ENCODE results near the gene ATP5MC2. TPM values are rescaled to one million over a fixed set of nuclear protein-coding genes. Genes with fewer than 3 reads are reported as not detected.

ATP5MC2 gene
- total RNA-seq, 1 donor from 2014 or later = 110 TPM

Other genes with a start within 250 kb of the ATP5MC2 start
- gene PRR13, start 234.3 kb downstream of the ATP5MC2 start, total RNA-seq = 14.2 and 15.8 TPM in 2 replicates
- gene PCBP2, start 224.0 kb downstream of the ATP5MC2 start, total RNA-seq = 293 and 482 TPM in 2 replicates
- gene MAP3K12, start 176.6 kb downstream of the ATP5MC2 start, total RNA-seq = 5.2 and 5.5 TPM in 2 replicates
- gene TARBP2, start 174.8 kb downstream of the ATP5MC2 start, total RNA-seq = 41.2 and 41.6 TPM in 2 replicates
- not detected in 2 replicates for gene NPFF, start 168.6 kb downstream of the ATP5MC2 start, total RNA-seq
- 8.6 and 10.2 TPM in 2 replicates for gene ATF7, start 49.7 kb downstream of the ATP5MC2 start, total RNA-seq
- 44.9 and 72.6 TPM in 2 replicates for gene CALCOCO1, start 51.4 kb upstream of the ATP5MC2 start, total RNA-seq
- gene CISTR, start 75.9 kb upstream of the ATP5MC2 start, total RNA-seq = not detected in 2 replicates

Data from dermis microvascular lymphatic vessel endothelial cell (primary cell).